ENCODE measurements around the gene TTC8. TPM values are rescaled to one million over a fixed set of nuclear protein-coding genes. Genes with fewer than 3 reads are reported as not detected.
A peak's percentile ranks its signal among the peaks of the same experiment; 100 is the strongest.

TTC8 gene
- total RNA-seq, 1 donor from 2014 or later = 30.0 TPM

DNA sequence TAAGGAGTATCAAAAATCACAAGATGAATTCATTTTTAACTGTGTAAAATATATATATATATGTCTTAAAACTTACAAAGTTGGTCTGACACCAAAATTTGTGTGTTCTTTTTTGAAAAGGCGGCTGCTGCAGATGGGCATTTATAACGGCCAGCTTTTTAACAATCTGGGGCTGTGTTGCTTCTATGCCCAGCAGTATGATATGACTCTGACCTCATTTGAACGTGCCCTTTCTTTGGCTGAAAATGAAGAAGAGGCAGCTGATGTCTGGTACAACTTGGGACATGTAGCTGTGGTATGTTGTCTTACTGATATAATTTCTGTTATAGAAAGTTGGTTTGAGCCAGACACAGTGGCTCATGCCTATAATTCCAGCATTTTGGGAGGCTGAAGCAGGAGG lies 47.0 kb downstream of the TTC8 start:
- DNase-seq (ENCODE audit: low spot score, unreplicated experiment) = no peak
- Mint-ChIP-seq H3K27ac (no peak overlapping the region), H3K27me3 (no peaks in the 10 kb centered on the region), H3K9me3 (ENCODE audit: low read depth) (no peaks in the 10 kb centered on the region), H3K36me3 (ENCODE audit: insufficient read depth) (peaks cover 13% of the 10 kb centered on the region), H3K4me3 (ENCODE audit: low read depth) (no peak overlapping the region), H3K4me1 (ENCODE audit: low read depth) (no peaks in the 10 kb centered on the region)
- no peak for TF ChIP-seq CTCF (IDR thresholded peaks at IDR 0.05; ENCODE audit: unreplicated experiment)

DNA sequence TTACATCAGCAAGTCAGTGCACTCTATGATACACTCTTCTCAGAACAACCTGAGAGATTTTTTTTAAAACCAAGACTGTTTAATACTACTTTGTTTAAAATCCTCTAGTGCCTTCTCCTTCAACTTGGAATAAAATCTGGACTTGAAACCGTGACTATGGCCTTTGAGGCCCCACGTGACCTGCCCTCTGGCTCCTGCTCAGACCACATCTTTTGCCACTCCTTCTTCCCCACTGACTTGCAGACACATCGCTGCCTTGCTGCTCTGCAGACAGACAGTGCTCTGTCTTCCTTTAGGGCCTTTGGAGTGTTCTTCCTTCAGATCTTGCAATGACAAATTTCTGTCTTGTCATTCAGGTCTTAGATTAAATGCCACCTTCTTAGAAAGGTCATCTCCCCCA lies 48.5 kb downstream of the TTC8 start:
- TF ChIP-seq CTCF (IDR thresholded peaks at IDR 0.05; ENCODE audit: unreplicated experiment) = no peak
- H3K9me3 Mint-ChIP-seq (ENCODE audit: low read depth) = no peaks in the 10 kb centered on the region
- no peaks in the 10 kb centered on the region for H3K27me3 Mint-ChIP-seq
- no peak overlapping the region for H3K27ac Mint-ChIP-seq
- no peak for DNase-seq (ENCODE audit: low spot score, unreplicated experiment)
- H3K4me3 Mint-ChIP-seq (ENCODE audit: low read depth) = no peak overlapping the region
- H3K4me1 Mint-ChIP-seq (ENCODE audit: low read depth) = no peaks in the 10 kb centered on the region
- peaks cover 15% of the 10 kb centered on the region for H3K36me3 Mint-ChIP-seq (ENCODE audit: insufficient read depth)

DNA sequence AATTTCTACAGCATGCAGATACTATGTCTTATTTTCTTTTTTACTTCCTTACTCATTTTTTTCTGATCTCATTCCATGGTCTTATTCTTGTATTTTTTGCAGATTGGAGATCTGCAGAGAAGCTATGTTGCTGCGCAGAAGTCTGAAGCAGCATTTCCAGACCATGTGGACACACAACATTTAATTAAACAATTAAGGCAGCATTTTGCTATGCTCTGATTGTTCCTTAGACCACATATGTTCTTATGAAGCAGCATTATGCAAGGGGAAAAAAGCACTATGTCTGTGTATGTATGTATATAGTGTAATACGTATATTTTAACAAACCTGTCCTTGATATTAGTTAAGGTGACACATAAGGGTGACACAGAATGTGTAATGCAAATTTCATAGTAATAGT lies 52.7 kb downstream of the TTC8 start:
- Mint-ChIP-seq H3K9me3 (ENCODE audit: low read depth) (peaks cover 2% of the 10 kb centered on the region), H3K4me3 (ENCODE audit: low read depth) (no peak overlapping the region), H3K36me3 (ENCODE audit: insufficient read depth) (peaks cover 28% of the 10 kb centered on the region), H3K4me1 (ENCODE audit: low read depth) (no peaks in the 10 kb centered on the region), H3K27ac (no peak overlapping the region), H3K27me3 (no peaks in the 10 kb centered on the region)
- no peak for TF ChIP-seq CTCF (IDR thresholded peaks at IDR 0.05; ENCODE audit: unreplicated experiment)
- DNase-seq (ENCODE audit: low spot score, unreplicated experiment) = no peak

GRCh38 chr14:88879022-88879421 lies 54.6 kb downstream of the TTC8 start:
- H3K27ac Mint-ChIP-seq = no peak overlapping the region
- no peak overlapping the region for H3K4me3 Mint-ChIP-seq (ENCODE audit: low read depth)
- no peaks in the 10 kb centered on the region for H3K27me3 Mint-ChIP-seq
- no peaks in the 10 kb centered on the region for H3K4me1 Mint-ChIP-seq (ENCODE audit: low read depth)
- peaks cover 30% of the 10 kb centered on the region for H3K36me3 Mint-ChIP-seq (ENCODE audit: insufficient read depth)
- H3K9me3 Mint-ChIP-seq (ENCODE audit: low read depth) = peaks cover 11% of the 10 kb centered on the region
- no peak for DNase-seq (ENCODE audit: low spot score, unreplicated experiment)
- TF ChIP-seq CTCF (IDR thresholded peaks at IDR 0.05; ENCODE audit: unreplicated experiment) = no peak

DNA sequence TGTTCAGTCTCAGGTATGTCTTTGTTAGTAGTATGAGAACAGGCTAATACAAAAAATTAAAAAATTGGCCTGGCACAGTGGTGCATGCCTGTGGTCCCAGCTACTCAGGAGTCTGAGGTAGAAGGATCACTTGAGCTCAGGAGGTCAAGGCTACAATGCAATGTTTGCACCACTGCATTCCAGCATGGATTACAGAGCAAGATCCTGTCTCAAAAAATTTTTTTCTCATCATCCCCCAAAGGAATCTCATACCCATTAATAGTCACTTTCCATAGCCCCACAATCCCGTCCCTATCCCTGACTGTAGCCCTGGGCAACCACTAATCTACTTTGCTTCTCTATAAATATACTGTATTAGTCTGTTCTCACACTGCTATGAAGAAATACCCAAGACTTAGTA lies 57.8 kb downstream of the TTC8 start:
- no peak overlapping the region for H3K4me3 Mint-ChIP-seq (ENCODE audit: low read depth)
- H3K27ac Mint-ChIP-seq = peak overlapping the region; percentile 4
- DNase-seq (ENCODE audit: low spot score, unreplicated experiment) = no peak
- peaks cover 34% of the 10 kb centered on the region for H3K36me3 Mint-ChIP-seq (ENCODE audit: insufficient read depth)
- peaks cover 18% of the 10 kb centered on the region for H3K9me3 Mint-ChIP-seq (ENCODE audit: low read depth)
- TF ChIP-seq CTCF (IDR thresholded peaks at IDR 0.05; ENCODE audit: unreplicated experiment) = no peak
- no peaks in the 10 kb centered on the region for H3K4me1 Mint-ChIP-seq (ENCODE audit: low read depth)
- H3K27me3 Mint-ChIP-seq = no peaks in the 10 kb centered on the region

Data from progenitor cell of endocrine pancreas (in vitro differentiated cells).